T-cell (primary cell): ENCODE results near the gene ADK. TPM values are rescaled to one million over a fixed set of nuclear protein-coding genes. Genes with fewer than 3 reads are reported as not detected.

ENCODE experiments used
- ATAC-seq, 4 experiments: fragments of 200-7000 bp in 3 of 4; fragments of 150-1000 bp in 1 of 4; cut with Tn5 transposase; replicated peaks in 1 of 4; 1 replicate in 3 of 4; 2 replicates in 1 of 4; pipeline ENCODE4 v1.10.0; 2021; ENCODE audit warnings: moderate library complexity in 3 of 4, mild to moderate bottlenecking in 2 of 4, moderate number of reproducible peaks in 1 of 4
- CTCF ChIA-PET, 2 donors: fragments of 300-600 bp; sonication (Branson Sonifier 250); formaldehyde crosslinking; loops; one replicate each; lab custom pipeline; 2022; ENCODE audit warnings: antibody characterized with exemption in 2 of 2; lab: Charles Lee
- POLR2A ChIA-PET, 2 donors: fragments of 300-600 bp; sonication (Branson Sonifier 250); formaldehyde crosslinking; loops; one replicate each; lab custom pipeline; 2022; ENCODE audit warnings: antibody characterized with exemption in 2 of 2; lab: Charles Lee
- DNase-seq, 35 experiments: peaks; one replicate each; pipeline versions ENCODE4 v3.0.0 to v3.0.0-alpha.2; 2013 to 2023
- H3K27ac ChIP-seq: one replicate; pipeline ENCODE4 v1.5.1; 2013; ENCODE audit warnings: low read length
- H3K27me3 ChIP-seq, 2 experiments: replicated peaks in 1 of 2; 1 replicate in 1 of 2; 2 replicates in 1 of 2; pipeline versions ENCODE4 v1.6.1 to v1.7.0; 2013; ENCODE audit warnings: low read length in 1 of 2, mixed read lengths in 1 of 2; ENCODE audit not compliant: control insufficient read depth in 2 of 2, insufficient read depth in 2 of 2; ENCODE audit errors: extremely low read depth in 1 of 2
- H3K36me3 ChIP-seq, 2 donors: 1 replicate in 1 of 2; 2 replicates in 1 of 2; pipeline versions ENCODE4 v1.6.1 to v1.7.0; 2013; ENCODE audit warnings: low read length in 1 of 2; ENCODE audit not compliant: control insufficient read depth in 2 of 2, insufficient read depth in 1 of 2; ENCODE audit errors: extremely low read depth in 1 of 2
- H3K4me1 ChIP-seq, 2 experiments: 1 replicate in 1 of 2; 2 replicates in 1 of 2; pipeline versions ENCODE4 v1.6.1 to v1.7.0; 2013; ENCODE audit warnings: low read length in 2 of 2, mixed read lengths in 1 of 2; ENCODE audit not compliant: insufficient read depth in 2 of 2, control insufficient read depth in 1 of 2; ENCODE audit errors: extremely low read depth in 1 of 2
- H3K4me3 ChIP-seq, 2 donors: 1 replicate in 1 of 2; 2 replicates in 1 of 2; pipeline versions ENCODE4 v1.5.1 to v1.7.0; 2013; ENCODE audit warnings: mild to moderate bottlenecking in 2 of 2, low read length in 1 of 2, moderate library complexity in 1 of 2; ENCODE audit not compliant: control insufficient read depth in 1 of 2; ENCODE audit errors: extremely low read depth in 1 of 2
- H3K9me3 ChIP-seq: 2 replicates; pipeline ENCODE4 v1.7.0; 2013
- H3K27ac Mint-ChIP-seq, 2 donors: one replicate each; pipeline ENCODE4 v1.8.0; 2020 to 2021; ENCODE audit warnings: mild to moderate bottlenecking in 2 of 2, mixed read lengths in 2 of 2
- H3K27me3 Mint-ChIP-seq, 2 donors: one replicate each; pipeline ENCODE4 v1.8.0; 2021 to 2022; ENCODE audit warnings: mixed read lengths in 2 of 2
- H3K36me3 Mint-ChIP-seq: one replicate; pipeline ENCODE4 v1.8.0; 2021; ENCODE audit warnings: mixed read lengths
- H3K4me1 Mint-ChIP-seq, 3 donors: one replicate each; pipeline ENCODE4 v1.8.0; 2020 to 2022; ENCODE audit warnings: mixed read lengths in 3 of 3, mild to moderate bottlenecking in 1 of 3
- H3K4me3 Mint-ChIP-seq, 3 donors: one replicate each; pipeline ENCODE4 v1.8.0; 2020 to 2022; ENCODE audit warnings: mild to moderate bottlenecking in 3 of 3, mixed read lengths in 3 of 3, moderate library complexity in 3 of 3
- H3K9me3 Mint-ChIP-seq, 3 donors: one replicate each; pipeline ENCODE4 v1.8.0; 2020 to 2022; ENCODE audit warnings: mixed read lengths in 3 of 3
- WGBS: methylation state at CpG from one replicate; pipeline ENCODE4 v1.1.5; 2013; ENCODE audit warnings: missing lambda C conversion rate; ENCODE audit not compliant: insufficient coverage; 5-methylcytosine and 5-hydroxymethylcytosine counted together
- total RNA-seq, 35 experiments: library from RNA in 6 of 35; stranded (reverse) in 6 of 35; fragments of 120-200 nt in 1 of 35; gene quantifications; one replicate each; pipeline versions ENCODE4 v1.2.1 to v1.2.4 and lab custom pipeline; 2013 to 2026

ADK gene
- total RNA-seq, 5 donors from 2014 or later (not counting 1 experiment from before 2014, with no cell fraction given) = 20.7 to 32.8 (median 23.6) TPM

GRCh38 chr10:74628136-74628535, 477.1 kb downstream of the ADK start:
- DNase-seq (no peak), ATAC-seq (no peak)
- Histone ChIP-seq H3K27me3 (no peaks in the 10 kb centered on the region), H3K4me3 (no peak overlapping the region), H3K36me3 (no peaks in the 10 kb centered on the region), H3K27ac (no peak overlapping the region), H3K9me3 (no peaks in the 10 kb centered on the region), H3K4me1 (no peaks in the 10 kb centered on the region)
- WGBS = 78% methylated on average over 2 of the region's 2 CpGs
- Mint-ChIP-seq H3K27me3 (no peaks in the 10 kb centered on the region), H3K9me3 (peaks cover 0 to under 1% (median 0%) of the 10 kb centered on the region in 3 donors), H3K4me1 (peaks cover 0 to 5% (median 0%) of the 10 kb centered on the region in 3 donors), H3K36me3 (peaks cover 42% of the 10 kb centered on the region), H3K27ac (no peak overlapping the region), H3K4me3 (no peak overlapping the region)
- POLR2A ChIA-PET = interaction anchor here in 1 of 2 donors (0.7 kb wide), 1 partner anchor 110 kb away, joined by 3 read pairs; no protein-coding TSS in a partner anchor
- CTCF ChIA-PET = interaction anchor here in 1 of 2 donors (0.7 kb wide), 1 partner anchor 39 kb away, joined by 3 read pairs; no protein-coding TSS in a partner anchor

- no peak overlapping the region for H3K27ac Mint-ChIP-seq
These were observed 484.0 kb downstream of the ADK start for GRCh38 chr10:74634995-74635536.

GRCh38 chr10:74635655-74636054, 484.6 kb downstream of the ADK start:
- ChIA-PET CTCF (interaction anchor here in 1 of 2 donors (0.6 kb wide), 1 partner anchor 42 kb away, joined by 6 read pairs; no protein-coding TSS in a partner anchor), POLR2A (interaction anchor here (0.6 kb wide), 3 partner anchors 12 to 111 kb away, joined by 3 to 6 read pairs (median 5); no protein-coding TSS in a partner anchor)
- Mint-ChIP-seq H3K4me3 (no peak overlapping the region), H3K27ac (no peak overlapping the region), H3K4me1 (peaks cover 0 to 5% (median 0%) of the 10 kb centered on the region in 3 donors), H3K36me3 (peaks cover 77% of the 10 kb centered on the region), H3K27me3 (no peaks in the 10 kb centered on the region), H3K9me3 (peaks cover 0 to 12% (median 11%) of the 10 kb centered on the region in 3 donors)
- H3K27me3 ChIP-seq = no peaks in the 10 kb centered on the region
- no peaks in the 10 kb centered on the region for H3K4me1 ChIP-seq
- H3K4me3 ChIP-seq = no peak overlapping the region
- ATAC-seq (no peak), DNase-seq (no peak)
- H3K27ac ChIP-seq = no peak overlapping the region
- no CpG with 5 or more reads among the region's 4 CpGs for WGBS
- H3K9me3 ChIP-seq = peaks cover 2% of the 10 kb centered on the region
- no peaks in the 10 kb centered on the region for H3K36me3 ChIP-seq

More at GRCh38 chr10:74634995-74635536, 484.0 kb downstream of the ADK start:
- DNase-seq (peak in 1 of 35 experiments; percentile 8), ATAC-seq (no peak)
- H3K36me3 Mint-ChIP-seq = peaks cover 78% of the 10 kb centered on the region
- no peaks in the 10 kb centered on the region for H3K27me3 Mint-ChIP-seq
- Histone ChIP-seq H3K36me3 (no peaks in the 10 kb centered on the region), H3K4me3 (no peak overlapping the region), H3K27me3 (no peaks in the 10 kb centered on the region), H3K4me1 (no peaks in the 10 kb centered on the region), H3K9me3 (peaks cover 2% of the 10 kb centered on the region), H3K27ac (no peak overlapping the region)
- H3K9me3 Mint-ChIP-seq = peaks cover 0 to 12% (median 11%) of the 10 kb centered on the region in 3 donors
- POLR2A ChIA-PET = no interaction called here
- CTCF ChIA-PET = no interaction called here
- no peak overlapping the region for H3K4me3 Mint-ChIP-seq
- peaks cover 0 to 5% (median 0%) of the 10 kb centered on the region in 3 donors for H3K4me1 Mint-ChIP-seq

GRCh38 chr10:74637685-74638084, 486.7 kb downstream of the ADK start:
- ATAC-seq (no peak), DNase-seq (no peak)
- Histone ChIP-seq H3K27ac (no peak overlapping the region), H3K9me3 (peaks cover 2% of the 10 kb centered on the region), H3K27me3 (no peaks in the 10 kb centered on the region), H3K36me3 (no peaks in the 10 kb centered on the region), H3K4me3 (no peak overlapping the region), H3K4me1 (no peaks in the 10 kb centered on the region)
- CTCF ChIA-PET = interaction anchor here (0.6 to 1.6 kb wide), 2 partner anchors 10 to 207 kb away, joined by 3 to 12 read pairs; no protein-coding TSS in a partner anchor
- Mint-ChIP-seq H3K4me3 (no peak overlapping the region), H3K4me1 (no peaks in the 10 kb centered on the region), H3K36me3 (peaks cover 64% of the 10 kb centered on the region), H3K9me3 (peaks cover 0 to 12% (median 11%) of the 10 kb centered on the region in 3 donors), H3K27me3 (no peaks in the 10 kb centered on the region), H3K27ac (no peak overlapping the region)
- WGBS = no CpG with 5 or more reads among the region's 1 CpG
- POLR2A ChIA-PET = interaction anchor here in 1 of 2 donors (0.5 kb wide), 1 partner anchor 447 kb away, joined by 4 read pairs; no protein-coding TSS in a partner anchor

GRCh38 chr10:74640134-74640921, 489.3 kb downstream of the ADK start:
- Mint-ChIP-seq H3K36me3 (peaks cover 54% of the 10 kb centered on the region), H3K4me1 (no peaks in the 10 kb centered on the region), H3K27ac (no peak overlapping the region), H3K9me3 (peaks cover 0 to 7% (median 0%) of the 10 kb centered on the region in 3 donors), H3K27me3 (no peaks in the 10 kb centered on the region), H3K4me3 (no peak overlapping the region)
- Histone ChIP-seq H3K27me3 (no peaks in the 10 kb centered on the region), H3K4me1 (no peaks in the 10 kb centered on the region), H3K36me3 (no peaks in the 10 kb centered on the region), H3K9me3 (peaks cover under 1% of the 10 kb centered on the region), H3K27ac (no peak overlapping the region), H3K4me3 (no peak overlapping the region)
- POLR2A ChIA-PET = no interaction called here
- DNase-seq (no peak), ATAC-seq (no peak)
- WGBS = 100% methylated on average over 1 of the region's 5 CpGs
- CTCF ChIA-PET = no interaction called here

GRCh38 chr10:74641659-74642058, 490.6 kb downstream of the ADK start:
- no peak overlapping the region for H3K4me3 ChIP-seq
- Mint-ChIP-seq H3K27ac (no peak overlapping the region), H3K9me3 (peaks cover 0 to 7% (median 0%) of the 10 kb centered on the region in 3 donors), H3K4me3 (no peak overlapping the region), H3K36me3 (peaks cover 45% of the 10 kb centered on the region), H3K4me1 (no peaks in the 10 kb centered on the region), H3K27me3 (no peaks in the 10 kb centered on the region)
- H3K27me3 ChIP-seq = no peaks in the 10 kb centered on the region
- DNase-seq (no peak), ATAC-seq (no peak)
- H3K27ac ChIP-seq = no peak overlapping the region
- WGBS = 100% methylated on average over 1 of the region's 1 CpG
- POLR2A ChIA-PET = interaction anchor here in 1 of 2 donors (0.7 kb wide), 1 partner anchor 30 kb away, joined by 3 read pairs; no protein-coding TSS in a partner anchor
- no peaks in the 10 kb centered on the region for H3K36me3 ChIP-seq
- no peaks in the 10 kb centered on the region for H3K4me1 ChIP-seq
- no peaks in the 10 kb centered on the region for H3K9me3 ChIP-seq
- CTCF ChIA-PET = no interaction called here
